PC-3 (cell line): Measurements from ENCODE around the gene NR2C2. TPM values are rescaled to one million over a fixed set of nuclear protein-coding genes. Genes with fewer than 3 reads are reported as not detected.

Experiments
- ATAC-seq: fragments of 200-7000 bp; cut with Tn5 transposase; 2 replicates; pipeline ENCODE4 v1.9.1; 2020; ENCODE audit warnings: mild to moderate bottlenecking, moderate library complexity
- BruUV-seq: library from RNA; stranded (reverse); fragments of 400-500 nt; replicated peaks from 2 replicates; lab custom pipeline; 2021; lab: Mats Ljungman, UMichigan
- CTCF ChIA-PET: fragments of 300-600 bp; sonication (Branson Sonifier 250); formaldehyde crosslinking; loops from one replicate; lab custom pipeline; 2022; ENCODE audit warnings: antibody characterized with exemption; lab: Charles Lee
- POLR2A ChIA-PET: fragments of 300-600 bp; sonication (Branson Sonifier 250); formaldehyde crosslinking; loops from one replicate; lab custom pipeline; 2022; ENCODE audit warnings: antibody characterized with exemption; ENCODE audit not compliant: unreplicated experiment; lab: Charles Lee
- DNase-seq: peaks from one replicate; pipeline ENCODE4 v3.0.0-alpha.2; 2015
- H2AFZ ChIP-seq: fragments of 300-600 bp; sonication (generic); 2 replicates; pipeline ENCODE4 v1.6.0; 2016; ENCODE audit warnings: antibody characterized with exemption, low read length
- H3F3A ChIP-seq: fragments of 300-600 bp; sonication (generic); one replicate; pipeline ENCODE4 v1.6.0; 2017; ENCODE audit warnings: antibody characterized with exemption, low read length, control low read depth, mild to moderate bottlenecking; ENCODE audit not compliant: unreplicated experiment
- H3K27ac ChIP-seq: fragments of 300-600 bp; sonication (generic); 2 replicates; pipeline ENCODE4 v1.5.1; 2016; ENCODE audit warnings: mild to moderate bottlenecking, low read length
- H3K27me3 ChIP-seq: fragments of 300-600 bp; sonication (generic); 2 replicates; pipeline ENCODE4 v1.6.1; 2016; ENCODE audit warnings: low read length, mixed read lengths
- H3K36me3 ChIP-seq: fragments of 300-600 bp; sonication (generic); 2 replicates; pipeline ENCODE4 v1.6.1; 2016; ENCODE audit warnings: low read depth, mixed run types, low read length, mixed read lengths
- H3K4me1 ChIP-seq: fragments of 300-600 bp; sonication (generic); 2 replicates; pipeline ENCODE4 v1.5.1; 2016; ENCODE audit warnings: low read length; ENCODE audit not compliant: insufficient read depth
- H3K4me2 ChIP-seq: fragments of 300-600 bp; sonication (generic); 2 replicates; pipeline ENCODE4 v1.6.0; 2016; ENCODE audit warnings: low read length
- H3K4me3 ChIP-seq: fragments of 300-600 bp; sonication (generic); 2 replicates; pipeline ENCODE4 v1.5.1; 2016; ENCODE audit warnings: mild to moderate bottlenecking, low read length, mixed read lengths
- H3K79me2 ChIP-seq: fragments of 300-600 bp; sonication (generic); 2 replicates; pipeline ENCODE4 v1.6.1; 2017; ENCODE audit warnings: low read length, mixed read lengths
- H3K9ac ChIP-seq: fragments of 300-600 bp; sonication (generic); 2 replicates; pipeline ENCODE4 v1.6.0; 2016; ENCODE audit warnings: mild to moderate bottlenecking, low read length
- H3K9me2 ChIP-seq: fragments of 300-600 bp; sonication (generic); replicated peaks from 2 replicates; pipeline ENCODE4 v1.6.1; 2016; ENCODE audit warnings: mixed run types, low read length, mixed read lengths
- H3K9me3 ChIP-seq: fragments of 300-600 bp; sonication (generic); 2 replicates; pipeline ENCODE4 v1.6.1; 2016; ENCODE audit warnings: low read length, mixed read lengths
- H4K20me1 ChIP-seq: fragments of 300-600 bp; sonication (generic); 2 replicates; pipeline ENCODE4 v1.6.1; 2016; ENCODE audit warnings: low read length, mixed read lengths
- CTCF ChIP-seq: fragments of 300-600 bp; sonication (generic); conservative IDR thresholded peaks from 2 replicates; pipeline ENCODE4 v1.5.1; 2017; ENCODE audit warnings: antibody characterized with exemption, low read depth, mild to moderate bottlenecking, low read length
- EZH2 ChIP-seq: fragments of 300-600 bp; sonication (generic); IDR thresholded peaks from one replicate; pipeline ENCODE4 v1.6.1; 2017; ENCODE audit warnings: antibody characterized with exemption, mild to moderate bottlenecking, low read length; ENCODE audit not compliant: unreplicated experiment
- EZH2phosphoT487 ChIP-seq: fragments of 300-600 bp; sonication (generic); IDR thresholded peaks from 2 replicates; pipeline ENCODE4 v1.6.1; 2018; ENCODE audit warnings: mild to moderate bottlenecking, antibody characterized with exemption, low read length, borderline replicate concordance
- intact Hi-C: fragments of 100-400 bp; cut with micrococcal nuclease; formaldehyde crosslinking; loops from 2 replicates; pipeline ENCODE4 v1.9.0; 2023
- total RNA-seq: library from RNA; depleted of rRNA; stranded (reverse); fragments of >200 nt; gene quantifications from 2 replicates; pipeline ENCODE4 v1.2.3, GENCODE V29; 2014

The NR2C2 gene
- total RNA-seq, 1 experiment from 2014 or later, result 21.9 TPM

GRCh38 chr3:15060029-15060428 lies 112.6 kb downstream of the NR2C2 start:
- ChIA-PET POLR2A (no interaction called here), CTCF (no interaction called here)
- BruUV-seq, result no TSS peak
- TF ChIP-seq EZH2phosphoT487 (no peak), CTCF (no peak), EZH2 (no peak)
- Histone ChIP-seq H3K9me2 (no peaks in the 10 kb centered on the region), H3K36me3 (peaks cover 40% of the 10 kb centered on the region), H2AFZ (no peak overlapping the region), H3K79me2 (peaks cover 81% of the 10 kb centered on the region), H3K27ac (no peak overlapping the region), H3K4me2 (no peak overlapping the region), H3K9ac (no peak overlapping the region), H3K4me1 (peaks cover 11% of the 10 kb centered on the region), H3K9me3 (no peaks in the 10 kb centered on the region), H3K4me3 (no peak overlapping the region), H3F3A (no peaks in the 10 kb centered on the region), H3K27me3 (no peaks in the 10 kb centered on the region), H4K20me1 (peaks cover 15% of the 10 kb centered on the region)
- ATAC-seq (no peak), DNase-seq (no peak)
- intact Hi-C loops, result no loop called here

- DNase-seq, result no peak
- Histone ChIP-seq H3K9ac (no peak overlapping the region; the same call in 1 of the 2 replicates), H3F3A (no peaks in the 10 kb centered on the region), H2AFZ (no peak overlapping the region), H3K9me2 (no peaks in the 10 kb centered on the region), H3K4me3 (peak overlapping the region; percentile 88), H4K20me1 (peaks cover 15% of the 10 kb centered on the region), H3K79me2 (peaks cover 51% of the 10 kb centered on the region), H3K27me3 (no peaks in the 10 kb centered on the region), H3K36me3 (peaks cover 18% of the 10 kb centered on the region), H3K9me3 (no peaks in the 10 kb centered on the region), H3K4me1 (peaks cover 17% of the 10 kb centered on the region), H3K27ac (no peak overlapping the region), H3K4me2 (peak overlapping the region; percentile 77)
- CTCF ChIA-PET, result interaction anchor here (0.6 kb wide), 1 partner anchor 185 kb away, joined by 7 read pairs; no protein-coding TSS in a partner anchor
- intact Hi-C loops, result no loop called here
- BruUV-seq, result no TSS peak
- no peak for TF ChIP-seq EZH2
- no peak for TF ChIP-seq EZH2phosphoT487
- no peak for TF ChIP-seq CTCF
- POLR2A ChIA-PET, result no interaction called here
- no peak for ATAC-seq
Measured at GRCh38 chr3:15063238-15063637, 115.9 kb downstream of the NR2C2 start.

GRCh38 chr3:15063656-15064286 lies 116.4 kb downstream of the NR2C2 start:
- ChIA-PET POLR2A (interaction anchor here (0.6 kb wide), 1 partner anchor 29 kb away, joined by 3 read pairs; no protein-coding TSS in a partner anchor), CTCF (interaction anchor here (0.6 kb wide), 2 partner anchors 185 to 341 kb away, joined by 3 to 7 read pairs; no protein-coding TSS in a partner anchor)
- Histone ChIP-seq H4K20me1 (peaks cover 15% of the 10 kb centered on the region), H3K9me2 (no peaks in the 10 kb centered on the region), H3K36me3 (peaks cover 13% of the 10 kb centered on the region), H3K79me2 (peaks cover 46% of the 10 kb centered on the region), H3K4me2 (peak overlapping the region; percentile 77), H3K27me3 (no peaks in the 10 kb centered on the region), H3K4me3 (peak overlapping the region; percentile 88), H3F3A (no peaks in the 10 kb centered on the region), H3K9ac (peak overlapping the region; percentile 98), H3K4me1 (peaks cover 17% of the 10 kb centered on the region), H3K27ac (no peak overlapping the region), H3K9me3 (no peaks in the 10 kb centered on the region), H2AFZ (no peak overlapping the region)
- BruUV-seq, result no TSS peak
- ATAC-seq, result no peak; the same call in 1 of the 2 replicates
- no peak for DNase-seq
- intact Hi-C loops, result loop anchor here (2.0 kb wide), 1 partner anchor 35 kb away; the partner anchor contains the start of gene RBSN
- TF ChIP-seq EZH2phosphoT487, result no peak
- no peak for TF ChIP-seq EZH2
- no peak for TF ChIP-seq CTCF
